Adipose tissue (tissue), 3 donors: ENCODE results near the gene PCDH9. TPM values are rescaled to one million over a fixed set of nuclear protein-coding genes. Genes with fewer than 3 reads are reported as not detected.

ENCODE experiments used
- H3K27ac ChIP-seq: one replicate; pipeline ENCODE4 v1.5.1; 2013; ENCODE audit warnings: low read depth, low read length
- WGBS, 3 donors: extraction: QIAGEN DNeasy Blood & Tissue Kit; methylation state at CpG; one replicate each; pipeline ENCODE4 v1.1.7; 2013; 5-methylcytosine and 5-hydroxymethylcytosine counted together
- polyA plus RNA-seq, 3 donors: library from polyadenylated mRNA; stranded (reverse); fragments of 200-250 nt; gene quantifications; one replicate each; pipeline ENCODE4 v1.2.3, GENCODE V29; 2013
- donor health status: healthy with polysubstance abuse.
- donor health status: Bipolar disorder and iron deficiency.
- donor health status: healthy.

Gene PCDH9
- polyA plus RNA-seq, 3 donors = 0.49 to 1.7 (median 1.0) TPM

- no peak overlapping the region for H3K27ac ChIP-seq
- WGBS, 3 donors = 92 to 95% (median 94%) methylated on average over 1 of the region's 1 CpG
Observed at GRCh38 chr13:66362485-66362884, 867.7 kb downstream of the PCDH9 start.

GRCh38 chr13:66359910-66360552 is 870.1 kb downstream of the PCDH9 start:
- WGBS, 3 donors = 49 to 76% (median 63%) methylated on average over 5 of the region's 5 CpGs

GRCh38 chr13:66359393-66359792 is 870.7 kb downstream of the PCDH9 start:
- 68 to 92% (median 81%) methylated on average over 3 of the region's 3 CpGs for WGBS, 3 donors

More at GRCh38 chr13:66359910-66360552, 870.1 kb downstream of the PCDH9 start:
- no peak overlapping the region for H3K27ac ChIP-seq

GRCh38 chr13:66358564-66358963 is 871.6 kb downstream of the PCDH9 start:
- no peak overlapping the region for H3K27ac ChIP-seq

More at GRCh38 chr13:66359393-66359792, 870.7 kb downstream of the PCDH9 start:
- no peak overlapping the region for H3K27ac ChIP-seq

GRCh38 chr13:66357463-66357862 is 872.7 kb downstream of the PCDH9 start:
- WGBS, 3 donors = 88 to 94% (median 90%) methylated on average over 5 of the region's 5 CpGs
- no peak overlapping the region for H3K27ac ChIP-seq

- 81 to 97% (median 93%) methylated on average over 5 of the region's 5 CpGs for WGBS, 3 donors
Observed at GRCh38 chr13:66354879-66355751, 875.0 kb downstream of the PCDH9 start.

GRCh38 chr13:66353664-66354063 is 876.5 kb downstream of the PCDH9 start:
- 9 to 52% (median 51%) methylated on average over 2 of the region's 2 CpGs for WGBS, 3 donors
- no peak overlapping the region for H3K27ac ChIP-seq

More at GRCh38 chr13:66354879-66355751, 875.0 kb downstream of the PCDH9 start:
- no peak overlapping the region for H3K27ac ChIP-seq

- WGBS, 3 donors = 73 to 88% (median 88%) methylated on average over 2 of the region's 2 CpGs
Observed at GRCh38 chr13:66349966-66350365, 880.2 kb downstream of the PCDH9 start.

GRCh38 chr13:66348745-66349690 is 881.1 kb downstream of the PCDH9 start:
- 33 to 74% (median 73%) methylated on average over 5 of the region's 5 CpGs for WGBS, 3 donors

More at GRCh38 chr13:66349966-66350365, 880.2 kb downstream of the PCDH9 start:
- H3K27ac ChIP-seq = no peak overlapping the region

GRCh38 chr13:66347486-66348117 is 882.5 kb downstream of the PCDH9 start:
- 88 to 95% (median 88%) methylated on average over 4 of the region's 4 CpGs for WGBS, 3 donors
- H3K27ac ChIP-seq = no peak overlapping the region

More at GRCh38 chr13:66348745-66349690, 881.1 kb downstream of the PCDH9 start:
- H3K27ac ChIP-seq = no peak overlapping the region

GRCh38 chr13:66345971-66346370 is 884.2 kb downstream of the PCDH9 start:
- no peak overlapping the region for H3K27ac ChIP-seq
- 77 to 90% (median 86%) methylated on average over 8 of the region's 8 CpGs for WGBS, 3 donors

GRCh38 chr13:66345518-66345810 is 884.7 kb downstream of the PCDH9 start:
- no peak overlapping the region for H3K27ac ChIP-seq
- 78 to 89% (median 81%) methylated on average over 6 of the region's 6 CpGs for WGBS, 3 donors

- 58 to 77% (median 60%) methylated on average over 4 of the region's 4 CpGs for WGBS, 3 donors
Observed at GRCh38 chr13:66344805-66345517, 885.2 kb downstream of the PCDH9 start.

GRCh38 chr13:66343224-66343828 is 886.8 kb downstream of the PCDH9 start:
- no peak overlapping the region for H3K27ac ChIP-seq
- 70 to 92% (median 89%) methylated on average over 9 of the region's 9 CpGs for WGBS, 3 donors

More at GRCh38 chr13:66344805-66345517, 885.2 kb downstream of the PCDH9 start:
- H3K27ac ChIP-seq = no peak overlapping the region

- 81 to 86% (median 83%) methylated on average over 6 of the region's 6 CpGs for whole genome bisulfite sequencing, 3 donors
- no peak overlapping the region for H3K27ac ChIP-seq
Observed at GRCh38 chr13:66341635-66342377, 888.3 kb downstream of the PCDH9 start.

GRCh38 chr13:66339214-66339613 is 890.9 kb downstream of the PCDH9 start:
- no peak overlapping the region for H3K27ac ChIP-seq

GRCh38 chr13:66338542-66338941 is 891.6 kb downstream of the PCDH9 start:
- no peak overlapping the region for H3K27ac ChIP-seq
- WGBS, 3 donors = 34 to 56% (median 44%) methylated on average over 1 of the region's 1 CpG
